Mesenchymal stem cell (in vitro differentiated cells and primary cell): ENCODE measurements around the gene MEF2C.
"Not testable (repeated sequence)": the region's sequence is repeated elsewhere in the genome, so short reads cannot be mapped to it uniquely, and the experiment has no call there.

Experiments used
- DNase-seq: peaks from one replicate; pipeline ENCODE4 v3.0.0-alpha.2; 2013
- H2AFZ ChIP-seq: one replicate; pipeline ENCODE4 v1.6.1; 2013; ENCODE audit warnings: low read depth, mild to moderate bottlenecking, control low read depth, inconsistent platforms, low read length, moderate library complexity
- H2AK5ac ChIP-seq: 2 replicates; pipeline ENCODE4 v1.6.1; 2013; ENCODE audit warnings: low read length, moderate library complexity, mild to moderate bottlenecking, inconsistent platforms; ENCODE audit not compliant: severe bottlenecking
- H2BK120ac ChIP-seq: one replicate; pipeline ENCODE4 v1.6.1; 2013; ENCODE audit warnings: low read depth, mild to moderate bottlenecking, inconsistent platforms, low read length, moderate library complexity
- H2BK12ac ChIP-seq, 2 experiments: one replicate each; pipeline ENCODE4 v1.6.1; 2013; ENCODE audit warnings: inconsistent platforms in 2 of 2, low read length in 2 of 2, mild to moderate bottlenecking in 2 of 2, moderate library complexity in 2 of 2, control low read depth in 1 of 2
- H2BK15ac ChIP-seq: one replicate; pipeline ENCODE4 v1.6.1; 2013; ENCODE audit warnings: mild to moderate bottlenecking, low read depth, inconsistent platforms; ENCODE audit not compliant: poor library complexity, severe bottlenecking
- H2BK5ac ChIP-seq: 2 replicates; pipeline ENCODE4 v1.6.1; 2013; ENCODE audit warnings: low read depth, mild to moderate bottlenecking, low read length, control low read depth, inconsistent platforms; ENCODE audit not compliant: poor library complexity, severe bottlenecking
- H3K14ac ChIP-seq, 2 experiments: one replicate each; pipeline ENCODE4 v1.6.1; 2013; ENCODE audit warnings: inconsistent platforms in 2 of 2, low read length in 2 of 2, control low read depth in 1 of 2, mild to moderate bottlenecking in 1 of 2, moderate library complexity in 1 of 2
- H3K18ac ChIP-seq, 2 experiments: one replicate each; pipeline ENCODE4 v1.6.1; 2013; ENCODE audit warnings: inconsistent platforms in 2 of 2, low read length in 2 of 2, control low read depth in 1 of 2, low read depth in 1 of 2, mild to moderate bottlenecking in 1 of 2
- H3K23ac ChIP-seq, 2 experiments: one replicate each; pipeline ENCODE4 v1.6.1; 2013; ENCODE audit warnings: inconsistent platforms in 2 of 2, low read length in 2 of 2, mild to moderate bottlenecking in 2 of 2, moderate library complexity in 2 of 2, control low read depth in 1 of 2
- H3K27ac ChIP-seq: 2 replicates; pipeline ENCODE4 v1.5.1; 2013; ENCODE audit warnings: mild to moderate bottlenecking, moderate library complexity, low read length, control low read depth, inconsistent platforms; ENCODE audit not compliant: poor library complexity, severe bottlenecking
- H3K27me3 ChIP-seq, 2 experiments: 2 replicates each; pipeline versions ENCODE4 v1.6.1 to v1.7.0; 2013; ENCODE audit warnings: low read length in 2 of 2, mild to moderate bottlenecking in 2 of 2, moderate library complexity in 2 of 2, control low read depth in 1 of 2, inconsistent platforms in 1 of 2; ENCODE audit not compliant: control insufficient read depth in 1 of 2, insufficient read depth in 1 of 2
- H3K36me3 ChIP-seq, 2 experiments: 2 replicates each; pipeline versions ENCODE4 v1.6.1 to v1.7.0; 2013; ENCODE audit warnings: low read length in 2 of 2, control low read depth in 1 of 2, inconsistent platforms in 1 of 2, low read depth in 1 of 2, mild to moderate bottlenecking in 1 of 2; ENCODE audit not compliant: insufficient read depth in 2 of 2, control insufficient read depth in 1 of 2
- H3K4ac ChIP-seq, 2 experiments: one replicate each; pipeline ENCODE4 v1.6.1; 2013; ENCODE audit warnings: inconsistent platforms in 2 of 2, low read length in 2 of 2, mild to moderate bottlenecking in 2 of 2, moderate library complexity in 2 of 2, control low read depth in 1 of 2, low read depth in 1 of 2
- H3K4me1 ChIP-seq: 2 replicates; pipeline ENCODE4 v1.6.1; 2013; ENCODE audit warnings: low read depth, low read length, control low read depth; ENCODE audit not compliant: control insufficient read depth, insufficient read depth
- H3K4me2 ChIP-seq: 2 replicates; pipeline ENCODE4 v1.6.1; 2013; ENCODE audit warnings: low read length, mild to moderate bottlenecking, inconsistent platforms; ENCODE audit not compliant: poor library complexity, severe bottlenecking
- H3K4me3 ChIP-seq, 2 experiments: 2 replicates each; pipeline versions ENCODE4 v1.5.1 to v1.7.0; 2013; ENCODE audit warnings: low read length in 2 of 2, mild to moderate bottlenecking in 2 of 2, control low read depth in 1 of 2, low read depth in 1 of 2; ENCODE audit not compliant: insufficient read depth in 1 of 2
- H3K79me1 ChIP-seq: replicated peaks from 2 replicates; pipeline ENCODE4 v1.6.1; 2013; ENCODE audit warnings: mild to moderate bottlenecking, control low read depth, low read length, inconsistent platforms; ENCODE audit not compliant: poor library complexity, severe bottlenecking
- H3K9ac ChIP-seq: 2 replicates; pipeline ENCODE4 v1.7.0; 2013; ENCODE audit warnings: mild to moderate bottlenecking, low read length, moderate library complexity
- H3K9me3 ChIP-seq: 2 replicates; pipeline ENCODE4 v1.7.0; 2013; ENCODE audit warnings: mild to moderate bottlenecking, low read length; ENCODE audit not compliant: control insufficient read depth
- H4K8ac ChIP-seq: one replicate; pipeline ENCODE4 v1.6.1; 2013; ENCODE audit warnings: inconsistent platforms, mild to moderate bottlenecking, low read length, moderate library complexity
- H4K91ac ChIP-seq: one replicate; pipeline ENCODE4 v1.6.1; 2013; ENCODE audit warnings: mild to moderate bottlenecking, low read length, inconsistent platforms
- WGBS: methylation state at CpG from one replicate; pipeline ENCODE4 v1.1.7; 2013; ENCODE audit warnings: mixed read lengths; 5-methylcytosine and 5-hydroxymethylcytosine counted together

MEF2C gene

DNA sequence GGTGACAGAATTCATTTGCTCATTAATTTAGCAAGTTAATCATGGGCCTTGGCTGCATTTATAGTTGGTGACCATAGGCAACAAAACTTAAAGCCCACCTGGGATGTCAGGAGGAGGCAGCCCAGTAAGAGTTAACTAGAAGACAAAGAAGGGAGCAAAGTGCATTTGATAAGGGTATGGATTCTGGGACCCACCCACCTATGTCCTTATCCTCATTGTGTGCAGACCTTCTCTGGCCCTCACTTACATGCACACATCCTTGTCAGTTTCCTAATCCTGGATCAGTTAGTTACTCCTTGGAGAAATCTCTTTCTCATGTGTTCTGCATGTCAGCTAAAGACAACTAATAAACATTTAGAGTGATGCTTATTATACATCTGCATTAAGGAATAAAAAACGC, 24.6 kb downstream of the MEF2C start:
- Histone ChIP-seq H4K91ac (no peak overlapping the region), H3K27ac (no peak overlapping the region), H3K14ac (no peak overlapping the region), H2AK5ac (no peak overlapping the region), H3K9ac (no peak overlapping the region), H2BK5ac (no peak overlapping the region), H3K18ac (no peak overlapping the region), H3K9me3 (no peaks in the 10 kb centered on the region), H3K36me3 (no peaks in the 10 kb centered on the region), H3K23ac (no peak overlapping the region), H2BK15ac (no peak overlapping the region), H3K4me1 (no peaks in the 10 kb centered on the region), H3K79me1 (no peaks in the 10 kb centered on the region), H2AFZ (no peak overlapping the region), H2BK12ac (no peak overlapping the region), H3K4me3 (no peak overlapping the region), H4K8ac (no peak overlapping the region), H3K27me3 (no peaks in the 10 kb centered on the region), H3K4ac (no peak overlapping the region), H3K4me2 (no peak overlapping the region), H2BK120ac (no peak overlapping the region)
- no peak for DNase-seq
- no CpG with 5 or more reads among the region's 1 CpG for WGBS

DNA sequence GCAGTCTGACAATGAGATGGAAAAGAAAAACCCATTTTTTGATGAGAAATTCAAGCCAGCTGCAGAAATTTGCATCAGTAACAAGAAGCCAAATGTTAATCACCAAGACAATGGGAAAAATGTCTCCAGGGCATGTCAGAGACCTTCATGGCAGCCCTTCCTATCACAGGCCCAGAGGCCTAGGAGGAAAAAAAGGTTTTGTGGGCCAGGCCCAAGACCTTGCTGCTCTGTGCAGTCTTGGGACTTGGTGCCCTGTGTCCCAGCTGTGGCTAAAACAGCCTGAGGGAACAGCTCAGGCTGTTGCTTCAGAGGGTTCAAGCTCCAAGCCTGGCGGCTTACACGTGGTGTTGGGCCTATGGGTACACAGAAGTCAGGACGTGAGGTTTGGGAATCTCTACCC, 26.6 kb downstream of the MEF2C start:
- not testable (repeated sequence) for H2BK12ac ChIP-seq, H3K79me1 ChIP-seq, H2BK15ac ChIP-seq, H3K27ac ChIP-seq, H2AFZ ChIP-seq, H2BK5ac ChIP-seq, H3K23ac ChIP-seq, H4K91ac ChIP-seq, H3K4me2 ChIP-seq, H3K9me3 ChIP-seq, H3K27me3 ChIP-seq, H3K36me3 ChIP-seq, H2AK5ac ChIP-seq, H2BK120ac ChIP-seq, H3K4me3 ChIP-seq, DNase-seq, H3K4me1 ChIP-seq, H3K9ac ChIP-seq, H3K4ac ChIP-seq, H4K8ac ChIP-seq, H3K14ac ChIP-seq, H3K18ac ChIP-seq
- 96% methylated on average over 3 of the region's 3 CpGs for WGBS

- Histone ChIP-seq H3K18ac (no peak overlapping the region), H3K4me1 (no peaks in the 10 kb centered on the region), H3K4me2 (no peak overlapping the region), H3K4me3 (no peak overlapping the region), H3K9me3 (no peaks in the 10 kb centered on the region), H2BK15ac (no peak overlapping the region), H3K9ac (no peak overlapping the region), H2BK12ac (no peak overlapping the region), H3K27me3 (no peaks in the 10 kb centered on the region), H3K27ac (no peak overlapping the region), H3K36me3 (no peaks in the 10 kb centered on the region), H3K79me1 (no peaks in the 10 kb centered on the region), H3K14ac (no peak overlapping the region), H3K23ac (no peak overlapping the region), H2BK5ac (no peak overlapping the region), H4K91ac (no peak overlapping the region), H2AK5ac (no peak overlapping the region), H2AFZ (no peak overlapping the region), H3K4ac (no peak overlapping the region), H2BK120ac (no peak overlapping the region), H4K8ac (no peak overlapping the region)
- WGBS: 100% methylated on average over 2 of the region's 2 CpGs
- no peak for DNase-seq
Measured at GRCh38 chr5:88854769-88855168, 28.2 kb downstream of the MEF2C start.

DNA sequence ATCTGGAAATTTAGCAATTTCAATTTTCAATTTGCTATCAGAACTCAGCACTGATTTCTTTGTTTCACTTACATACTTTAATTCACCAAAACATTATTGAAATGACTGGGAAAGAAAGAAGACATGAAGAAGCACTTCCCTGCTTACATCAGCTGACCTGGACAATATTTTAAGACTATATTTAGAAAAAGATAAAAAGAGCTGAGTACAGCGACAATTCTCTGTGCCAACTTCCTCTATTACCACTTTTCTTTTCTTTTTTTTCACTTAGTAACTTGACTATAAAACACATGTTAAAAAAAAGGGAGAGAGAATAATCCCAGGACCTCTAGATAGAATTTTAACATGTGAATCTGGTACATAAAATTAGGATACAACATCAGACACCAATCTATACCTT, 35.6 kb downstream of the MEF2C start:
- Histone ChIP-seq H3K9me3 (no peaks in the 10 kb centered on the region), H2BK15ac (no peak overlapping the region), H3K27me3 (no peaks in the 10 kb centered on the region), H3K14ac (no peak overlapping the region), H3K4ac (no peak overlapping the region), H3K27ac (no peak overlapping the region), H3K9ac (no peak overlapping the region), H3K4me1 (no peaks in the 10 kb centered on the region), H4K8ac (no peak overlapping the region), H3K36me3 (no peaks in the 10 kb centered on the region), H2BK120ac (no peak overlapping the region), H3K18ac (no peak overlapping the region), H2AK5ac (no peak overlapping the region), H3K79me1 (no peaks in the 10 kb centered on the region), H2BK12ac (no peak overlapping the region), H4K91ac (no peak overlapping the region), H3K23ac (no peak overlapping the region), H2AFZ (no peak overlapping the region), H3K4me3 (no peak overlapping the region), H3K4me2 (no peak overlapping the region), H2BK5ac (no peak overlapping the region)
- no CpG with 5 or more reads among the region's 1 CpG for WGBS
- no peak for DNase-seq
